CD14-positive monocyte (primary cell): Measurements from ENCODE around the gene FAM171A1. TPM values are rescaled to one million over a fixed set of nuclear protein-coding genes. Genes with fewer than 3 reads are reported as not detected.
A peak's percentile ranks its signal among the peaks of the same experiment; 100 is the strongest.

Source experiments
- DNase-seq, 3 donors: peaks; one replicate each; pipeline ENCODE4 v3.0.0-alpha.2; 2011 to 2022
- H2AFZ ChIP-seq: 2 replicates; pipeline ENCODE4 v1.6.0; 2012; ENCODE audit warnings: mild to moderate bottlenecking, low read depth, low read length, inconsistent platforms; ENCODE audit not compliant: insufficient read depth, poor library complexity, severe bottlenecking
- H3K27ac ChIP-seq, 2 donors: 1 replicate in 1 of 2; 2 replicates in 1 of 2; pipeline ENCODE4 v1.5.1; 2012 to 2013; ENCODE audit warnings: low read length in 2 of 2, control low read depth in 1 of 2, inconsistent platforms in 1 of 2, low read depth in 1 of 2, mild to moderate bottlenecking in 1 of 2
- H3K27me3 ChIP-seq, 2 donors: one replicate each; pipeline versions ENCODE4 v1.6.0 to v1.6.1; 2011 to 2013; ENCODE audit warnings: low read length in 2 of 2; ENCODE audit not compliant: control insufficient read depth in 2 of 2, insufficient read depth in 2 of 2
- H3K36me3 ChIP-seq, 2 donors: replicated peaks in 1 of 2; 1 replicate in 1 of 2; 2 replicates in 1 of 2; pipeline versions ENCODE4 v1.5.1 to v1.6.1; 2012 to 2013; ENCODE audit warnings: low read length in 2 of 2, control low read depth in 1 of 2, inconsistent platforms in 1 of 2, mild to moderate bottlenecking in 1 of 2; ENCODE audit not compliant: insufficient read depth in 2 of 2, control insufficient read depth in 1 of 2
- H3K4me1 ChIP-seq, 2 donors: 1 replicate in 1 of 2; 2 replicates in 1 of 2; pipeline versions ENCODE4 v1.5.1 to v1.6.1; 2012 to 2013; ENCODE audit warnings: low read length in 2 of 2, control low read depth in 1 of 2, inconsistent platforms in 1 of 2, mild to moderate bottlenecking in 1 of 2, moderate library complexity in 1 of 2; ENCODE audit not compliant: insufficient read depth in 2 of 2, control insufficient read depth in 1 of 2
- H3K4me2 ChIP-seq: replicated peaks from 2 replicates; pipeline ENCODE3; 2012; ENCODE audit warnings: low read length, moderate library complexity, mild to moderate bottlenecking; ENCODE audit not compliant: poor library complexity, severe bottlenecking; ENCODE audit errors: extremely low read depth
- H3K4me3 ChIP-seq, 3 experiments: fragments of 200-600 bp in 1 of 3; sonication (generic) in 1 of 3; replicated peaks in 1 of 3; 1 replicate in 2 of 3; 2 replicates in 1 of 3; pipeline ENCODE4 v1.5.1; 2011 to 2013; ENCODE audit warnings: low read length in 3 of 3, mild to moderate bottlenecking in 3 of 3, control low read depth in 2 of 3, low read depth in 2 of 3, inconsistent platforms in 1 of 3, moderate library complexity in 1 of 3
- H3K79me2 ChIP-seq: 2 replicates; pipeline ENCODE4 v1.6.0; 2012; ENCODE audit warnings: mild to moderate bottlenecking, control low read depth, inconsistent platforms, low read length, moderate library complexity; ENCODE audit not compliant: insufficient read depth
- H3K9ac ChIP-seq: 2 replicates; pipeline ENCODE4 v1.6.0; 2017; ENCODE audit warnings: low read length, mild to moderate bottlenecking; ENCODE audit not compliant: insufficient read depth, poor library complexity, severe bottlenecking
- H3K9me3 ChIP-seq, 2 donors: replicated peaks in 1 of 2; 1 replicate in 1 of 2; 2 replicates in 1 of 2; pipeline versions ENCODE4 v1.5.1 to v1.6.1; 2012 to 2013; ENCODE audit warnings: low read length in 2 of 2, control low read depth in 1 of 2; ENCODE audit not compliant: control insufficient read depth in 1 of 2, insufficient read depth in 1 of 2
- H4K20me1 ChIP-seq: 2 replicates; pipeline ENCODE4 v1.6.0; 2012; ENCODE audit warnings: mild to moderate bottlenecking, low read length, control low read depth, moderate library complexity; ENCODE audit not compliant: insufficient read depth
- H3K27ac Mint-ChIP-seq, 7 donors: one replicate each; pipeline ENCODE4 v1.8.0; 2020; ENCODE audit warnings: mild to moderate bottlenecking in 7 of 7, mixed read lengths in 7 of 7, moderate library complexity in 6 of 7, inconsistent platforms in 2 of 7
- H3K27me3 Mint-ChIP-seq, 3 donors: one replicate each; pipeline ENCODE4 v1.8.0; 2021 to 2022; ENCODE audit warnings: low read depth in 3 of 3, mild to moderate bottlenecking in 3 of 3, mixed read lengths in 3 of 3, moderate library complexity in 3 of 3, inconsistent platforms in 1 of 3
- H3K36me3 Mint-ChIP-seq, 2 donors: one replicate each; pipeline ENCODE4 v1.8.0; 2020; ENCODE audit warnings: mixed read lengths in 2 of 2, inconsistent platforms in 1 of 2, mild to moderate bottlenecking in 1 of 2
- H3K4me1 Mint-ChIP-seq: one replicate; pipeline ENCODE4 v1.8.0; 2020; ENCODE audit warnings: mild to moderate bottlenecking, mixed read lengths
- H3K4me3 Mint-ChIP-seq, 2 donors: one replicate each; pipeline ENCODE4 v1.8.0; 2020; ENCODE audit warnings: mild to moderate bottlenecking in 2 of 2, mixed read lengths in 2 of 2, moderate library complexity in 1 of 2
- H3K9me3 Mint-ChIP-seq, 7 donors: one replicate each; pipeline ENCODE4 v1.8.0; 2020 to 2022; ENCODE audit warnings: mixed read lengths in 7 of 7, mild to moderate bottlenecking in 6 of 7, moderate library complexity in 6 of 7, inconsistent platforms in 2 of 7
- CTCF ChIP-seq: fragments of 200-600 bp; IDR thresholded peaks from one replicate; pipeline ENCODE4 v1.8.0; 2022; ENCODE audit warnings: antibody characterized with exemption, mild to moderate bottlenecking
- WGBS: methylation state at CpG from one replicate; pipeline ENCODE4 v1.1.5; 2013; ENCODE audit warnings: missing lambda C conversion rate; ENCODE audit not compliant: insufficient coverage; 5-methylcytosine and 5-hydroxymethylcytosine counted together
- intact Hi-C, 2 donors: fragments of 100-400 bp; cut with micrococcal nuclease; formaldehyde crosslinking; loops; one replicate each; pipeline versions ENCODE4 v1.15.0 to v1.15.1; 2023
- polyA plus RNA-seq, 3 donors: library from polyadenylated mRNA; depleted of rRNA in 1 of 3; unstranded in 2 of 3; stranded (reverse) in 1 of 3; fragments of 300-500 nt in 2 of 3; fragments of >200 nt in 1 of 3; fragmentation: Illumina TruSeq in 2 of 3; gene quantifications; 1 replicate in 2 of 3; 2 replicates in 1 of 3; pipeline ENCODE4 v1.2.3, GENCODE V29; 2012 to 2021

The FAM171A1 gene
- polyA plus RNA-seq, 3 donors, result not detected

- Histone ChIP-seq H3K79me2 (no peaks in the 10 kb centered on the region), H3K27ac (no peak overlapping the region), H3K4me3 (no peak overlapping the region), H3K4me2 (no peak overlapping the region), H4K20me1 (no peaks in the 10 kb centered on the region), H3K9ac (no peak overlapping the region), H3K36me3 (no peaks in the 10 kb centered on the region), H3K9me3 (no peaks in the 10 kb centered on the region), H3K4me1 (no peaks in the 10 kb centered on the region), H3K27me3 (no peaks in the 10 kb centered on the region), H2AFZ (no peak overlapping the region)
- Mint-ChIP-seq H3K27me3 (peaks cover 0 to 2% (median 0%) of the 10 kb centered on the region in 3 donors), H3K27ac (no peak overlapping the region), H3K9me3 (peaks cover 0 to 9% (median 4%) of the 10 kb centered on the region in 7 donors), H3K36me3 (no peaks in the 10 kb centered on the region), H3K4me3 (no peak overlapping the region), H3K4me1 (peaks cover 2% of the 10 kb centered on the region)
- WGBS, result no CpG with 5 or more reads among the region's 3 CpGs
- DNase-seq, result peak in 1 of 3 donors; percentile 17
- TF ChIP-seq CTCF, result peak; percentile 95
- intact Hi-C loops, result no loop called here
These were observed 48.3 kb upstream of the FAM171A1 start for GRCh38 chr10:15419279-15419874.

DNA sequence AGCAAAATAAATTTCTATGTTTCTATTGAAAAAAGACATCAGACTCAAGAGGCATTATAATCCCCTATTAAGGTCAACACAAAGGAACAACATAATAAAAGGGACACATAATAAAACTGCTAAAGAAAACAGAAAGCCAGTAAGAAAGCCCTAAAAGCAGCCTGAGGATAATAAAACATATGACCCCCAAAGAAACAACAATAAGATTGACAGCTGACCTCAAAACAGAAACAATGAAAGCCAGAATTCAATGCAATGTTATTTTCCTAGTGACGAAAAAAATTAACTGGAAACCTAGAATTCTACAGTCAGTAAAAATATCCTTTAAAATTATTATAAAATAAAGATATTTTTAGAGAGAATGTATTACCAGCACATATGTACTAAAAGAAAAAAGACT lies 44.9 kb upstream of the FAM171A1 start:
- Histone ChIP-seq H4K20me1 (no peaks in the 10 kb centered on the region), H3K9me3 (no peaks in the 10 kb centered on the region), H3K27me3 (no peaks in the 10 kb centered on the region), H3K79me2 (no peaks in the 10 kb centered on the region), H3K4me3 (no peak overlapping the region), H3K27ac (no peak overlapping the region), H3K4me2 (no peak overlapping the region), H3K36me3 (no peaks in the 10 kb centered on the region), H2AFZ (no peak overlapping the region), H3K4me1 (no peaks in the 10 kb centered on the region), H3K9ac (no peak overlapping the region)
- Mint-ChIP-seq H3K27me3 (no peaks in the 10 kb centered on the region), H3K36me3 (no peaks in the 10 kb centered on the region), H3K4me1 (peaks cover 2% of the 10 kb centered on the region), H3K9me3 (peaks cover 0 to 9% (median 4%) of the 10 kb centered on the region in 7 donors), H3K4me3 (no peak overlapping the region), H3K27ac (no peak overlapping the region)
- intact Hi-C loops, result no loop called here
- no peak for DNase-seq
- WGBS, result no CpG with 5 or more reads among the region's 1 CpG
- TF ChIP-seq CTCF, result no peak
